ENCODE data around the gene TMEM169. TPM values are rescaled to one million over a fixed set of nuclear protein-coding genes. Genes with fewer than 3 reads are reported as not detected.

The TMEM169 gene
- total RNA-seq, 4 donors from 2014 or later, result 0.09 to 0.29 (median 0.19) TPM; not detected in 1

DNA sequence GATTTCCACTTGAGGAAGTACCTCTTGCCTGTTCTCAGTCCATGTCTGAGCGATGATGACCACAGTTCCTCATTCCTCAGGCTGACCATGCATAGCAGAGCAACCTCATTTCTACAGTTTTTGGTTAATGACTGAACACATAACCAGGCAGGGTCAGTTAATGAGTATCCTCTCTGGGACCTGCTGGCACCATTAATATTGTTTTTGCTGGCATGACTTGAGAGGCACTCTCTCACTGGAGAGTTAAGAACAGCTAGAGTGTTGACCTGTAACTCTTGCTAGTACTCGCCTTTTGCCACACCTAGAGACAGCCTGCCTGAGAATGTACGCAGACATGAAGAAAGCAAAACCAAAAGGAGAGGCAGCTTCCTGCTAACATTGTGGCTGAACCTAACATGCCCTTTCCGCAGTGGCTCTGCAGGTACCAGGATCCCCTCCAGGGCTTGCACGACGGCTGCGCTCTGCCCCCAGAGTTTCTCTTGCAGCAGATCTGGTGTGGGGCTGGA is 24.0 kb upstream of the TMEM169 start:
- Histone ChIP-seq H3K27ac (peak overlapping the region; percentile 59 to 82 (median 70)), H3K4me3 (peak overlapping the region; percentile 13 to 53 (median 16)), H3K27me3 (no peaks in the 10 kb centered on the region), H3K4me1 (peaks cover 0 to 16% (median 0%) of the 10 kb centered on the region in 3 donors), H3K36me3 (peaks cover 0 to 7% (median 0%) of the 10 kb centered on the region in 3 donors), H3K9me3 (no peaks in the 10 kb centered on the region)
- no peak for TF ChIP-seq POLR2A (IDR thresholded peaks at IDR 0.05)
- TF ChIP-seq, protein P1, sequence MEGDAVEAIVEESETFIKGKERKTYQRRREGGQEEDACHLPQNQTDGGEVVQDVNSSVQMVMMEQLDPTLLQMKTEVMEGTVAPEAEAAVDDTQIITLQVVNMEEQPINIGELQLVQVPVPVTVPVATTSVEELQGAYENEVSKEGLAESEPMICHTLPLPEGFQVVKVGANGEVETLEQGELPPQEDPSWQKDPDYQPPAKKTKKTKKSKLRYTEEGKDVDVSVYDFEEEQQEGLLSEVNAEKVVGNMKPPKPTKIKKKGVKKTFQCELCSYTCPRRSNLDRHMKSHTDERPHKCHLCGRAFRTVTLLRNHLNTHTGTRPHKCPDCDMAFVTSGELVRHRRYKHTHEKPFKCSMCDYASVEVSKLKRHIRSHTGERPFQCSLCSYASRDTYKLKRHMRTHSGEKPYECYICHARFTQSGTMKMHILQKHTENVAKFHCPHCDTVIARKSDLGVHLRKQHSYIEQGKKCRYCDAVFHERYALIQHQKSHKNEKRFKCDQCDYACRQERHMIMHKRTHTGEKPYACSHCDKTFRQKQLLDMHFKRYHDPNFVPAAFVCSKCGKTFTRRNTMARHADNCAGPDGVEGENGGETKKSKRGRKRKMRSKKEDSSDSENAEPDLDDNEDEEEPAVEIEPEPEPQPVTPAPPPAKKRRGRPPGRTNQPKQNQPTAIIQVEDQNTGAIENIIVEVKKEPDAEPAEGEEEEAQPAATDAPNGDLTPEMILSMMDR (IDR thresholded peaks at IDR 0.05), result no peak
- no peak for DNase-seq
- intact Hi-C loops (cut with DNase I), result no loop called here
- 33 to 37% methylated on average over 6 to 7 of the region's 7 CpGs for WGBS, 2 donors

DNA sequence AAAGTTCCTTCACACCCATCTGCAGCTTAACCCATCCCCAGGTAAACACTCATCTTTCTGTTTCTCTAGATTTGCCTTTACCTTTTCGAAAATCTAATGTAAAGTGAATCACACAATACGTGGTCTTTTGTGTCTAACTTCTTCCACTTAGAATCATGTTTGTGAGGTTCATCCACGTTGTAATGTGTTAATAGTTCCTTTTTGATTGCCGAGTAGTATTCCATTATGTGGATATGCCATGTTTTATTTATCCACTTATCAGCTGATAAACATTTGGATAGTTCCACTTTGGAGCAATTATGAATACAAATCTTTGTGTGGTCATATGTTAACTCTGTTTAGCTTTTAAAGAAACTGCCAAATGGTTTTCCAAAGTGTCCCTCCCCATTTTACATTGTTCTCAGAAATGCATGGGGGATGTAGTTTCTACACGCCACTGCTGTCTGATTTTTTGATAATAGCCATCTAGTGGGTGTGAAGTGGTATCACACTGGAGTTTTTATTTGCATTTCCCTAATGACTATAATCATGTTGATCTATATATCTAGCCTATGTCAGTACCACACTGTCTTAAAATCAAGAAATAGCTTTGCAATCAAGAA is 22.4 kb upstream of the TMEM169 start:
- DNase-seq, result no peak
- peaks cover 0 to 21% (median 0%) of the 10 kb centered on the region in 3 donors for H3K36me3 ChIP-seq
- intact Hi-C loops (cut with DNase I), result no loop called here
- WGBS, 2 donors, result 94 to 95% methylated on average over 5 of the region's 5 CpGs
- H3K4me1 ChIP-seq, result peaks cover 0 to 16% (median 0%) of the 10 kb centered on the region in 3 donors
- no peaks in the 10 kb centered on the region for H3K9me3 ChIP-seq
- no peak for TF ChIP-seq POLR2A (IDR thresholded peaks at IDR 0.05)
- TF ChIP-seq, protein P1 (IDR thresholded peaks at IDR 0.05), result peak in 3 of 6 experiments; percentile 11 to 43 (median 17)
- no peak overlapping the region for H3K4me3 ChIP-seq
- H3K27ac ChIP-seq, result no peak overlapping the region
- H3K27me3 ChIP-seq, result no peaks in the 10 kb centered on the region

DNA sequence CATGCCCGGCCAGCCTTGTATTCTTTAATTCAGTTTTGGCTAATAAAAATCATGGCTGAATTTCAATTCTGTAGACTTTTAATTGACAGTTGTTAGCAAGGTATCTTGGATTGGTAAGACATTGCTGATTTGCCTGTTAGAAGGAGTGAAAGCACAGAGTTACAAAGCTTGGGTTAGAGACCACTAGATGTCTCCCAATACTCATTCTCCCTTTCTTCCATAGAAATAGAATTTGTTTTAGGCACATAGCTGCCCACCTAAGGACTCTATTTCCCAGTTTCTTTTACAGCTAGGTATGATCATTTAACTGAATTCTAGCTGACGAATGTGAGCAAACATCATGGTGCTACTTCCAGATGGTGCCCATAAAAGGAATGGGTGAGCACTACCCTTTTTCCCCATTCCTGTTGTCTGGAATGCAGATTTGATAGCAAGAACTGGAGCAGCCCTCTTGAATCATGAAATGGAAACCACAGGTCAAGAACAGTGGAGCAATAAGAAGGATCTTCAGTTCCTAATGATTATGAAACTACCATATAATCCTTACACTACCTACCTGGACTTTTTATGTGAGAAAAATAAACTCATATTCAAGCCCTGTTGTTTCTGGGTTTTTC is 17.6 kb upstream of the TMEM169 start:
- TF ChIP-seq, protein P1 (IDR thresholded peaks at IDR 0.05), result no peak
- TF ChIP-seq POLR2A (IDR thresholded peaks at IDR 0.05), result no peak
- Histone ChIP-seq H3K9me3 (no peaks in the 10 kb centered on the region), H3K27me3 (no peaks in the 10 kb centered on the region), H3K27ac (no peak overlapping the region), H3K4me3 (no peak overlapping the region), H3K36me3 (peaks cover 0 to 36% (median 0%) of the 10 kb centered on the region in 3 donors), H3K4me1 (no peaks in the 10 kb centered on the region)
- no peak for DNase-seq
- intact Hi-C loops (cut with DNase I), result no loop called here
- WGBS, 2 donors, result 88 to 92% methylated on average over 2 of the region's 2 CpGs

DNA sequence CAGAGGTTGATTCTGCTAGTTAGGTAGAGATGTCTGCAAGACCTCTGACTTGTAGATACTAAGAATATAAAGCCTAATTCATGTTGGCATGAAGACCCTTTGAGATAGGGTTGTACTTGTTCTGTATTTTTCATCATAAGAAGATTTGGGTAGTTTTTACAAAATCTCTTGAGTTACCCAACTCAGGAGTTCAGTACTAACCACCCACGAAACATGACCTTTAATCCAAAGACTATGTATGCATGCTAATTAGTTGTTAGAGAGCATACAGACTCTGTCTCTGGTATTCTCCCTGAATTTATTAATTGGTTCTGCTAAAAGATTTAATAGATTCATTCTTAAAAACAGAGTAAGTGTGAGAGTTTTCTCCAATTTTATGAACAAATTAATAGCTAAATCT is 17.1 kb upstream of the TMEM169 start:
- Histone ChIP-seq H3K4me3 (no peak overlapping the region), H3K4me1 (no peaks in the 10 kb centered on the region), H3K9me3 (no peaks in the 10 kb centered on the region), H3K36me3 (peaks cover 0 to 36% (median 0%) of the 10 kb centered on the region in 3 donors), H3K27ac (no peak overlapping the region), H3K27me3 (no peaks in the 10 kb centered on the region)
- WGBS, 2 donors, result 78 to 83% methylated on average over 1 of the region's 1 CpG
- no peak for DNase-seq
- intact Hi-C loops (cut with DNase I), result no loop called here
- TF ChIP-seq, protein P1 (IDR thresholded peaks at IDR 0.05), result no peak
- TF ChIP-seq POLR2A (IDR thresholded peaks at IDR 0.05), result no peak

DNA sequence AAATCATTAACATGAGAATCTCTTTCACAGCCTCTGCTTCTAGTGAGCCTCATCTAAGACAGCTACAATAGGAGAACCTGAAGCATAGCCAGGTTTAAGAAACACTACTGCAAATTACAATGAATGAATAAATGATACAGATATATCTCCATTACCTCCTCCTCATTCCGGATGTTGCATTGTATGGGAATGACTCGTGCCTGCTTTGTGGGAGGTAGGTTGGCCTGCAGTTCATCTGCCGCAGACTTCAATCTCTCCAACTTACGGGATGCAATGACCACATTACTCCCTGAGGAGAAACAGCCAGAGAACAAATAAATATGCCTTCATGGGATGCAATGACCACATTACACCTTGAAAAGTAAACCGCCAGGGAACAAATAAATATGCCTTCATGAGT is 15.5 kb upstream of the TMEM169 start:
- DNase-seq, result no peak

More for the DNA sequence above, 15.5 kb upstream of the TMEM169 start:
- intact Hi-C loops (cut with DNase I), result no loop called here
- H3K27me3 ChIP-seq, result no peaks in the 10 kb centered on the region
- H3K4me1 ChIP-seq, result no peaks in the 10 kb centered on the region
- TF ChIP-seq, protein P1 (IDR thresholded peaks at IDR 0.05), result no peak
- TF ChIP-seq POLR2A (IDR thresholded peaks at IDR 0.05), result no peak
- no peaks in the 10 kb centered on the region for H3K9me3 ChIP-seq
- WGBS, 2 donors, result 83 to 84% methylated on average over 5 of the region's 5 CpGs
- peaks cover 0 to 36% (median 0%) of the 10 kb centered on the region in 3 donors for H3K36me3 ChIP-seq
- no peak overlapping the region for H3K4me3 ChIP-seq
- H3K27ac ChIP-seq, result no peak overlapping the region

Measured in esophagus squamous epithelium (tissue), 5 donors.